GM12865 (cell line): ENCODE results near the gene COL27A1.

Experiments
- DNase-seq: peaks from one replicate; pipeline ENCODE4 v3.0.0; 2010; ENCODE audit warnings: low read depth
- H3K4me3 ChIP-seq: 2 replicates; pipeline ENCODE4 v1.5.1; 2011; ENCODE audit warnings: mild to moderate bottlenecking, low read depth, low read length, control low read depth
- TF ChIP-seq, protein P1 (sequence below): IDR thresholded peaks from 2 replicates; pipeline ENCODE4 v1.5.1; 2011; ENCODE audit warnings: low read length, control low read depth, low read depth, inconsistent platforms; ENCODE audit not compliant: insufficient read depth; ENCODE audit errors: missing control alignments

Gene COL27A1

DNA sequence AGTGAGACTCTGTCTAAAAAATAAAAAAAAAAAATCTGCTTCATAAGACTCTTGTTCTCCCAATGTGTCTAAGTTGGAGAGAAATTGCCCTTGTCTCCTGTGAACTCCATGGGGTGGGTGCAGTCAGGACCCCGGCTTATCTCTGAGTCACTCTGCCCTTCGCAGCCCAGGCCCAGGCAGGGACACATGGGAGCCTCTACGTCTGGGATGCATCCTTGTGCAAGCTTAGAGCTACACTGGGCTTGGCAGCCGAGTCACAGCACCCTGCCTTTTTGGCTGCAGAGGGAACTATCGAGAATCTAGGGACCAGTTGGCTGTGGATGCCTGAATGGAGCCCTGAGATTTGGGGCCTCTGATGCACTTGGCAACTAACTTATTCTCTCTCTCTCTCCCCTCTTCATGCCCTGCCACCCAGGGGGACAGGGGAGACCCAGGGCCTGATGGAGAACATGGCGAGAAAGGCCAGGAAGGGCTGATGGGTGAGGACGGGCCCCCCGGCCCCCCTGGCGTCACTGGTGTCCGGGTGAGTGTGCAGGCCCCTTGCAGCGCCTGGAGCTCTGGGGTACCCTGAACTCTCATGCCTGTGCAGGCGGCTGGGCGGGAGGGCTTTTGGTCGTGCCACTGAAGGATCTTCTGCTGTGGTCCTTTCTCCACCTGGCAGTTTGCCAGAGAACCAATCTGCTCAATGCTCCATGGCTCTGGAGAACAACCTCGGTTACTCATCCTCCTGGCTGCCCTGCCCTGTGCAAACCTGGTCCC lies 120.1 kb downstream of the COL27A1 start:
- TF ChIP-seq, protein P1, sequence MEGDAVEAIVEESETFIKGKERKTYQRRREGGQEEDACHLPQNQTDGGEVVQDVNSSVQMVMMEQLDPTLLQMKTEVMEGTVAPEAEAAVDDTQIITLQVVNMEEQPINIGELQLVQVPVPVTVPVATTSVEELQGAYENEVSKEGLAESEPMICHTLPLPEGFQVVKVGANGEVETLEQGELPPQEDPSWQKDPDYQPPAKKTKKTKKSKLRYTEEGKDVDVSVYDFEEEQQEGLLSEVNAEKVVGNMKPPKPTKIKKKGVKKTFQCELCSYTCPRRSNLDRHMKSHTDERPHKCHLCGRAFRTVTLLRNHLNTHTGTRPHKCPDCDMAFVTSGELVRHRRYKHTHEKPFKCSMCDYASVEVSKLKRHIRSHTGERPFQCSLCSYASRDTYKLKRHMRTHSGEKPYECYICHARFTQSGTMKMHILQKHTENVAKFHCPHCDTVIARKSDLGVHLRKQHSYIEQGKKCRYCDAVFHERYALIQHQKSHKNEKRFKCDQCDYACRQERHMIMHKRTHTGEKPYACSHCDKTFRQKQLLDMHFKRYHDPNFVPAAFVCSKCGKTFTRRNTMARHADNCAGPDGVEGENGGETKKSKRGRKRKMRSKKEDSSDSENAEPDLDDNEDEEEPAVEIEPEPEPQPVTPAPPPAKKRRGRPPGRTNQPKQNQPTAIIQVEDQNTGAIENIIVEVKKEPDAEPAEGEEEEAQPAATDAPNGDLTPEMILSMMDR, result no peak
- no peak for DNase-seq
- H3K4me3 ChIP-seq, result no peak overlapping the region

DNA sequence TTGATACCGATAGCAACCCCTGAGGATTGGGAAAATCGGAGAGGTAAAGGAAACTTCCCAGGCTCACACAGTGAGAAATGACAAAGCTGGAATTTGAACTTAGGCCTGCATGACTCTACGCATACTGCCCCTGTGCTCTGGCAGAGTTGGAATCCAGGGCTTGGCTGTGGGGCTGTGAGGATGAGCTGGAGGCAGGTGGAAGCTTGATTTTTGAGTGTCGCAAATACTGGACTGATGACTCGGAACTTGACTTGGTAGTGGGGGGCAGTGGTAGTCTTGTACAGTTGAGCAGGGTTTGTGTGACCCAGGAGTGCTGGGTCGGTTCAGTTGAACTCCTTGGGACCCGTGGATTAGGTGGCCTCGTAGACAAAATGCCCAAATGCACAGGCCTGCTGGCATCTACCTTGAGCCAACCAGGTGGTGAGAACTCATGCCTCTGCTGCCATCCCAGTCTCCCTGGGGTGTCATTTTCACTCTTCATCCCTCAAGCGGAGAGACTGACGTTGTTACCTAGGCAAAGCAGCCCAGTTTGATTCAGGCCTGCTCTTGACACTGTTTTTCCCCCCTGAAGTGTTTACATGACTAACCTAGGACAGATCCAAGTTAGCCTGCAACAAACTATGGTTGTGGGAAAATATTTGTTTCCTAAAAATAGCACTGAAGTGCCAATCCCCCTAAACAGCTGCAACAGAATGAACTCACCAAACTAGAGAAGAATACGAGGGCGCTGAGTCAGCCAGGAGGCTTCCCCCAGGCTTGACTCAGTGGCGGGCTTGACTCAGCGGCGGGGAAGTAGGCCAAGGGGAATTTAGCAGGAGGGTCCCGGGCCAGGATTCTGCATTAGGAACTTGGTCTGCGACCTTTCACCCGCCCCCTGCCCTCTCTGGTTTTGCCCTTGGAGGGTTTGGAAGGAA lies 121.8 kb downstream of the COL27A1 start:
- H3K4me3 ChIP-seq, result no peak overlapping the region
- TF ChIP-seq, protein P1, result no peak
- DNase-seq, result no peak

DNA sequence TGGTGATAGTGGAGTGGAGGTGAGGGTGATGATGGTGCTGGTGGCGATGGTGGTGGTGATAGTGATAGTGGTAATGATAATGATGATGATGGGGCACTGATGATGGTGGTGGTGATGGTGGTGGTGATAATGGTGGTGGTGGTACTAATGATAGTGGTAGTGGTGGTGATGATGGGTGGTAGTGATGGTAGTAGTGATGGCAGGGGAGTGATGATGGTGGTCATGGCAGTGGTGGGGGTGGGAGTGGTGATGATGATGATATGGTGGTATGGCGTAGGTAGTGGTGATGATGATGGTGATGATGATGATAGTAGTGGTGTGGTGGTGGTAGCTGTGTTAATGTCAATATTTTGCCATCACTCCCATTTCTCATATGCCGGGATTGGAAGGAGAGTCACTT lies 123.0 kb downstream of the COL27A1 start:
- no peak overlapping the region for H3K4me3 ChIP-seq
- no peak for DNase-seq
- TF ChIP-seq, protein P1, result no peak

DNA sequence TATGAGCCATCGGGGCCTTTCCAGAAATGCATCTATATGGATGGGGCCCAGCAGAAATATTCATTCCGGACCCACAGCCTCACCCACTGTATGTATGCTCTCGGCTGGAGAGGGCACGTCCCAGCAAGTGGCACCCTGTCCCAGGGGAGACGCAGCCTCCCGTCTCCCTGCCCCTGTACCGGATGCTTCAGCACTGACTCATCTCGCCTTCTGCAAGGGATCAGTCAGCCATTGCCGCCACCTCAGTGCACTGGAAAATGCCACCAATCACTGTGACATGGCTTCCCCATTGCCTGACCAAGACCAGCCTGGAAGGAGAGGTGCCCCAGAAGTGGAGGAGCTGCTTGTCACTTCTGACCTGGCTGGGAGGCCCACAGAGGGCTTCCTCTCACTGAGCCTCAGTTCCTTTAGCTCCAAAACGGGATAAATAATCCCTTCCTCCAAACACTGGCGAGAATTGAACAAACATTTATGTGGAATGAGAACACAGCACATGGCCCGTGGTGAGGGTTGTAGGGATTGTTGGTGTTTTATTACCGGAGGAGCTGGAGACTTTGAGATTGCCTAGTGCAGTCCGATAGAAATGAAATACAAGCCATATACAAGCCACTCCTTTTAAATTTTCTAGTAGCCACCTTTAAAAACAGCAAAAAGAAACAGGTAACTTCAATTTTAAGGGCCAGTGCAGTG lies 123.7 kb downstream of the COL27A1 start:
- DNase-seq, result peak; percentile 17
- H3K4me3 ChIP-seq, result no peak overlapping the region
- TF ChIP-seq, protein P1, result no peak

DNA sequence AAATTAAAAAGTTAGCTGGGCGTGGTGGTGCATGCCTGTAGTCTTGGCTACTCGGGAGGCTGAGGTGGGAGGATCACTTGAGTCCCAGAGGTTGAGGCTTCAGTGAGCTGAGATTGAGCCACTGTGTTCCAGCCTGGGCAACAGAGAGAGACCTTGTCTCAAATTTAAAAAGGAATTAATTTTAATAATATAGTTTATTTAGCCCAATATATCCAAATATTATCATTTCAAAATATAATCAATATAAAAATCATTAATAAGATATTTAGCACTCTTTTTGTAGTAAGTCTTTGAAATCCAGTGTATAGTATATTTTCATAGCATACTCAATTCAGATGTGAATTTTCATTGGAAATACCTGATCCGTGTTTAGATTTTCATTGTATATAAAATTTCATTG lies 124.4 kb downstream of the COL27A1 start:
- TF ChIP-seq, protein P1, result no peak
- DNase-seq, result no peak
- no peak overlapping the region for H3K4me3 ChIP-seq

DNA sequence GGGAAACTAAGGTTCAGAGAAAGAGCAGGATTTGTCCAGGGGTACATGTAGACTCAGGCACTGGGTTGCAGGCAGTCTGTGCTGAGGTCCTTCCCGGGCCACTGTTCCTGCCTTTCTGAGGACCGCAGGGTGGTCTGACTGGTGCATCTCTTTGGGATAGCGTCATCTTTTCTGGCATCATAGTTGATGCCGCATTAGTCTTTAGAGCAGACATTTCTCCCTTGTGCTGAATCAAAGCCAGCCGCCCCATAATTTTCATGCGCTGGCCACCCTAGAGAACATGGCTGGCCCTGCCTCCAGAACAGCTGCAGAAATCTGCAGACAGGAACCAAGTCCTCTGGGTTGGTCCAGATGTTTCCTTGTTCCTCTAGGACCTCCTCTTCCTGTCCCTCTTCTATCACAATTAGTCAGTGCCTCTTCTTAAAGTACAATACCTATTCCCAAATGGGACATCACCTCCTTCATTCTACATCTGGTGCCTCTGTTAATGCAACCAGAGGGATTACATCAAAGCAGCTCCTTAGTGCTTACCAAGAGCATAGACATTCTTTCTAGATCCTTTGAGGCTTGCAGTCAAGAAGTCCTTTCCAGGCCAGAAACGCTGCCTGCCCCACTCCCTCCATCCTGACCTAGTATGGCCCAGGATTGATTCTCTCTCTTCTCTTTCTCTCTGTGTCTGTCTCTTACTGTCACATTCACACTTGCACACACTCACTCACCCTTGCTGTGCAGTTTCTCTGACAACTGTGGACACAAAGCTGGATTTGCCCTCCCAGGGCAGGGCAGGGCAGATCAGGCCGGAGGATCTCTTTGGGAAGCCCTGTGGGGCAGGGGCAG lies 125.5 kb downstream of the COL27A1 start:
- H3K4me3 ChIP-seq, result no peak overlapping the region
- DNase-seq, result no peak
- TF ChIP-seq, protein P1, result no peak
